Measurements from ENCODE around the gene FAM240A. TPM values are rescaled to one million over a fixed set of nuclear protein-coding genes. Genes with fewer than 3 reads are reported as not detected.

Gene FAM240A
- polyA plus RNA-seq, 6 donors from 2014 or later = not detected

DNA sequence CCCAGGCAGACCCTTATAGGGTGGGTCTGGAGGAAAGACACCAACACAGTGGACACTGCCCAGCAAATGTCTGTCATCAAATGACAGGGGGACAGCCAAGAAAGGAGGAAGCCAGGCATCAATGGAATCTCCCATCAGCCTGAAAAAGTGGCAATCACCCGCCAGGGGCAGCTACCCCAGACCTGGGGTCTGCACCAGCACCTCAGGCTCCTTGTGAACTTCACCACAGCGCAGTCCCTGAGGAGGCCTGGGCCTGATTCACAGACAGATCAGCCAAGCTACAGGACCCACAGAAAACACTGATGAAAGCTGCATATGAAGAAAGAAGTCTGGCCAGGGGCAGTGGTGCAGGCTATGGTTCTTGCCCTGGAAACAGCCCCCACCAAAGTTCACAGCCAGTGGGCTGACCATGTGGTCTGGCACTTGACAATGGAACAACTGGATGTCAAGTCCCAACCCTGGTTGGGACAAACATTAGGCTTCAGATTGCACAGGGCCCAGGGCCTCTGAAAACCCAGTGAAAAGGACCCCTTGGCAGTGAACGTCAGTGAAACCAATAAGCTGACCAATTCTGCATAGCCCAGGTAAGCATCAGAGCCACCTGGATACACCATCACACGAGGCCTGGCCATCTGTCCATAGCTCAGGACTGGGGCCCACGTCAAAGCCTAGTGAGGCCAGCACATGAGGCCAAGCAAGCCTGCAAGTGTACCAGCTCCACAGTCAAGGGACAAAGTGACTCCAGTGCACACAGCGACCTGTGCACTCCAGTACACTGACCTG, 52.1 kb downstream of the FAM240A start:
- H3K36me3 Mint-ChIP-seq = no peaks in the 10 kb centered on the region
- H3K27ac Mint-ChIP-seq = no peak overlapping the region
- H3K4me1 Mint-ChIP-seq = peaks cover 5 to 12% (median 8%) of the 10 kb centered on the region in 3 donors
- H3K4me3 Mint-ChIP-seq = no peak overlapping the region
- no peaks in the 10 kb centered on the region for H3K9me3 Mint-ChIP-seq
- H3K27me3 Mint-ChIP-seq = peaks cover 0 to 21% (median 7%) of the 10 kb centered on the region in 3 donors
- ATAC-seq (ENCODE audit: low read depth in 2 of 2) (no peak), DNase-seq (no peak)

- no peaks in the 10 kb centered on the region for H3K36me3 Mint-ChIP-seq
- peaks cover 5 to 12% (median 8%) of the 10 kb centered on the region in 3 donors for H3K4me1 Mint-ChIP-seq
- no peak for ATAC-seq (ENCODE audit: low read depth in 2 of 2)
- no peaks in the 10 kb centered on the region for H3K9me3 Mint-ChIP-seq
- DNase-seq = no peak
- H3K4me3 Mint-ChIP-seq = no peak overlapping the region
- H3K27me3 Mint-ChIP-seq = peaks cover 0 to 21% (median 7%) of the 10 kb centered on the region in 3 donors
- no peak overlapping the region for H3K27ac Mint-ChIP-seq
Measured at GRCh38 chr3:46664971-46665762, 52.8 kb downstream of the FAM240A start.

DNA sequence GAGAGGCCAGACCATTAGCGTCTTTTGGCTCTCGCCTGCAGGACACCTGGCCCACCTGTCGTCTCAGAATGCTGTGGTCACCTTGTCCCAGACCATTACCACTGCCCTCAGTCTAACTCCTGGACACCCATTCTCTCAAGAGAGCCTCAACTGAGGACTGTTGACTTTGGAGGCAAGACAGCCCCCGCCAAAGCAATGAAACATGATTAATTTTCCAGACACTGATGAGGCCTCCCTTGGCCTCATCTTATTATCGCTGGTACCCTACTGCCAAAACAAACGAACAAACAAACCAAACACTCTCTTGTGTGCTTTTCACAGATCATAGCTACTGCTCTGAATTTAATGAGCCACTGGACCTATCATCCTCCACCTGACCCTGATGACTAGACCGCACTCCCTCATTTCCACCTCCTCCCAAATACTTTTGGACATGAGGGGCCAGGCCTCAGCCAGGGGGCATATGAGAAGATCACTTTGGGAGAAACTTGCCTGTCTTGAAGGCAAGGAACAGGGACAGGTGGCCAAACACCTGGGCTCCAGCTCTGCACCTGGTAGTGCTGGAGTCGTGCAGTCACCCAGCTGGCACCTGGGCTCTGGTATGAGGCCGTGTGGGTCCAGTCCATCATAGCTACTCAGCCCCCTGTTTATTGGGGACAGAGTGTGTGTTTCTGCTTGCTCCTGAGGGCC, 53.6 kb downstream of the FAM240A start:
- H3K36me3 Mint-ChIP-seq = no peaks in the 10 kb centered on the region

DNA sequence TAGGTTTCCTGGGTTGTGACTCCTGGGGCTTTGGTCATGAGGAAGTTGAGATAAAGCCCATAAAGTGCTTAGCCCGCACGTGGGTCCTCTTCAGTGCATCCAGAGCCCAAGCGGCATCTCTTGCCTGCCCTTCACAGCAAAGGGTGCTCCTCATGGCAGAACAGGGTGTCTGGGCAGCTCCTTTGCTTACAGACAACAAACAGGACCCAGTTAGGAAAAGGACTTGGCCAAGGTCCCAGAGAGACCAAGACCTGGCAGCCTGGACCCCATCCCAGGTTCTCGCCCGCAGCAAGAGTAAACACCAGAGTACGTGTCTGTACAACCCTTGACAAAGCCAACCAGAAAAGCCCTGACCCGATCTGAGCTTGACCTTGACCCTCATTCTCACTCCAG, 54.1 kb downstream of the FAM240A start:
- no peaks in the 10 kb centered on the region for H3K9me3 Mint-ChIP-seq
- H3K4me1 Mint-ChIP-seq = peaks cover 0 to 5% (median 0%) of the 10 kb centered on the region in 3 donors
- peaks cover 0 to 21% (median 7%) of the 10 kb centered on the region in 3 donors for H3K27me3 Mint-ChIP-seq
- H3K27ac Mint-ChIP-seq = peak overlapping the region in 1 of 6 donors; percentile 59
- ATAC-seq (ENCODE audit: low read depth in 2 of 2) (no peak), DNase-seq (no peak)
- no peaks in the 10 kb centered on the region for H3K36me3 Mint-ChIP-seq
- no peak overlapping the region for H3K4me3 Mint-ChIP-seq

More for the DNA sequence above, 53.6 kb downstream of the FAM240A start:
- no peak for DNase-seq
- peaks cover 0 to 21% (median 7%) of the 10 kb centered on the region in 3 donors for H3K27me3 Mint-ChIP-seq
- no peaks in the 10 kb centered on the region for H3K9me3 Mint-ChIP-seq
- H3K4me1 Mint-ChIP-seq = peaks cover 2 to 5% (median 5%) of the 10 kb centered on the region in 3 donors
- ATAC-seq (ENCODE audit: low read depth in 2 of 2) = no peak
- H3K27ac Mint-ChIP-seq = peak overlapping the region in 1 of 6 donors; percentile 1
- H3K4me3 Mint-ChIP-seq = no peak overlapping the region

GRCh38 chr3:46667061-46667621, 54.8 kb downstream of the FAM240A start:
- Mint-ChIP-seq H3K9me3 (no peaks in the 10 kb centered on the region), H3K4me1 (peaks cover 0 to 2% (median 0%) of the 10 kb centered on the region in 3 donors), H3K27ac (no peak overlapping the region), H3K27me3 (peaks cover 0 to 16% (median 2%) of the 10 kb centered on the region in 3 donors), H3K36me3 (no peaks in the 10 kb centered on the region), H3K4me3 (no peak overlapping the region)
- no peak for DNase-seq
- no peak for ATAC-seq (ENCODE audit: low read depth in 2 of 2)

DNA sequence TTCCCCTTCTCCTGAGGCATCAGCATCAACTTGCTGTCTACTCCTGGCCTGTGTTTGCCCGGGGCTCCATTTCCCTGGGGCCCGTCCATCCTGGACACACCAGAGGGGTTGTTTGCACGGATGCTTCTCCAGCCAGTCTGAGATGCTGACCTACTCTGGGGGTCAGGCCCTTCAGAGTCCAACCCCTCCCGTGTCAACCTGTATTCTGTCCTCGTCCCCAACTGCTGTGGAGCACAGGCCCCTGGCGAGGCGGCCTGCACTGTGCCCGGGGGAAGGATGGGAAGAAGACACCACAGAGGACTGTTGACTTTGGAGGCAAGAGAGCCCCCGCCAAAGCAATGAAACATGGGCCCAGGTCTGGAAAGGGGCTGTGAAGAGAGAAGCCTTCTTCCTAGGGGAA, 55.3 kb downstream of the FAM240A start:
- DNase-seq (no peak), ATAC-seq (ENCODE audit: low read depth in 2 of 2) (no peak)
- Mint-ChIP-seq H3K36me3 (no peaks in the 10 kb centered on the region), H3K9me3 (no peaks in the 10 kb centered on the region), H3K4me1 (no peaks in the 10 kb centered on the region), H3K27ac (no peak overlapping the region), H3K4me3 (no peak overlapping the region), H3K27me3 (peaks cover 0 to 11% (median 0%) of the 10 kb centered on the region in 3 donors)

DNA sequence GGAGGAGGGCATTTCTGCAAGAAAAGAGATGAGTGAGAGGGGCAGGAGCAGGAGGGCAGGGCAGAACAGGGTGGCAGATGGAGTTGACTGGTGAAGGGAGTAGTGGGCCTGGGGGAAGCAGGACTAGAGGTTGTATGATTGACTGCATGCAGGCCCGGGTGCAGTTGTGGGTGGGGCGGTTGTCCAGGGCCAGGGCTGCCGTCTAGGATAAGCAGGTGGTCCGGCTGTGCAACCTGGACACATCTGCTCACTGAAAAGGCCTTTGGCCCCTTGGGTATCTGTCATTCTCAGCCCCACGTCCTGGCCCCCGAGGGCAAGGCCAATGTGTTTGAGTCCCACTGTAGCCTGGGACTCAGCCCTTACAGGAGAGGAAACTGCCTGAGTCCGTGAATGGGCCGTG, 55.8 kb downstream of the FAM240A start:
- peaks cover 0 to 7% (median 0%) of the 10 kb centered on the region in 3 donors for H3K27me3 Mint-ChIP-seq
- no peak overlapping the region for H3K4me3 Mint-ChIP-seq
- H3K4me1 Mint-ChIP-seq = no peaks in the 10 kb centered on the region
- no peak overlapping the region for H3K27ac Mint-ChIP-seq
- DNase-seq (no peak), ATAC-seq (ENCODE audit: low read depth in 2 of 2) (no peak)
- H3K9me3 Mint-ChIP-seq = no peaks in the 10 kb centered on the region
- no peaks in the 10 kb centered on the region for H3K36me3 Mint-ChIP-seq

GRCh38 chr3:46668591-46668990, 56.3 kb downstream of the FAM240A start:
- Mint-ChIP-seq H3K27ac (no peak overlapping the region), H3K9me3 (no peaks in the 10 kb centered on the region), H3K4me1 (no peaks in the 10 kb centered on the region), H3K36me3 (no peaks in the 10 kb centered on the region), H3K27me3 (peaks cover 0 to 6% (median 4%) of the 10 kb centered on the region in 3 donors), H3K4me3 (no peak overlapping the region)
- ATAC-seq (ENCODE audit: low read depth in 2 of 2) = no peak
- DNase-seq = no peak

DNA sequence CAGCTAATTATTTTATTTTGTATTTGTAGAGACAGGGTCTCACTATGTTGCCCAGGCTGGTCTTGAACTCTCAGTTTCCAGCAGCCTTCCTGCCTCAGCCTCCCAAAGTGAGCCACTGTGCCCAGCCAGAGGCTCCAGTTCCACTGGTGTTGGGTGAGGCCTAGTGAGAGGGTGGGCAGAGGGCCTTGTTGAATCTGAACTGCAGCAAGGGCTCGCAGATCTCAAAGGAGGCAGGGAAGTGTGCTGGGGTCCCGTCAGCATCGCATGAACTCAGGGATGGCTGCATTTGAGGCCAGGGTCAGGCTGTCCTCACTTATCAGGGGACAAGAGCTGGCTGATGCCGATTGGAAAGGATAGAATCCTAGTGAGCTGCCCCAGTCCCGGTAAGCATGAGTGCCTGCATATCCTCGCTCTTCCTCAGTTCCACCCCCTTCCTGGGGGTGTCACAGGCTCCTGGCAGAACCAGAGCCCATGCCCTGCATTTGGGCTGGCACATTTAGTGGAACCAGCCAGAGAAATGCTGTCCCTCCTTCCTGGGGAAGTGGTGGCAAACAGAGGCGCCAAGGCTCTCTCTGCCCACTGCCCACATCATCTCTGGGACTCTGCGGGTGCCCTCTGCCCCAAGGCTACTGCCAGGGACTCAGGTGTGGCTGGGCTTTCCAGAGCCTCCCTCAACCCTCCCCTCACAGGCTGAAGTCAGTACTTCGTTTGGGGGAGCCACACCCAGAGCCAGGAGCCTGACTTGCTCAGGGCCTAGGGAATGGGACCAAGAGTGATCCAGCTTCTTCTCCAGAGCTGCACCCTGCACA, 57.1 kb downstream of the FAM240A start:
- Mint-ChIP-seq H3K9me3 (no peaks in the 10 kb centered on the region), H3K36me3 (no peaks in the 10 kb centered on the region), H3K4me3 (no peak overlapping the region), H3K27me3 (peaks cover 0 to 7% (median 6%) of the 10 kb centered on the region in 3 donors), H3K27ac (no peak overlapping the region), H3K4me1 (no peaks in the 10 kb centered on the region)
- ATAC-seq (ENCODE audit: low read depth in 2 of 2) (no peak), DNase-seq (no peak)

DNA sequence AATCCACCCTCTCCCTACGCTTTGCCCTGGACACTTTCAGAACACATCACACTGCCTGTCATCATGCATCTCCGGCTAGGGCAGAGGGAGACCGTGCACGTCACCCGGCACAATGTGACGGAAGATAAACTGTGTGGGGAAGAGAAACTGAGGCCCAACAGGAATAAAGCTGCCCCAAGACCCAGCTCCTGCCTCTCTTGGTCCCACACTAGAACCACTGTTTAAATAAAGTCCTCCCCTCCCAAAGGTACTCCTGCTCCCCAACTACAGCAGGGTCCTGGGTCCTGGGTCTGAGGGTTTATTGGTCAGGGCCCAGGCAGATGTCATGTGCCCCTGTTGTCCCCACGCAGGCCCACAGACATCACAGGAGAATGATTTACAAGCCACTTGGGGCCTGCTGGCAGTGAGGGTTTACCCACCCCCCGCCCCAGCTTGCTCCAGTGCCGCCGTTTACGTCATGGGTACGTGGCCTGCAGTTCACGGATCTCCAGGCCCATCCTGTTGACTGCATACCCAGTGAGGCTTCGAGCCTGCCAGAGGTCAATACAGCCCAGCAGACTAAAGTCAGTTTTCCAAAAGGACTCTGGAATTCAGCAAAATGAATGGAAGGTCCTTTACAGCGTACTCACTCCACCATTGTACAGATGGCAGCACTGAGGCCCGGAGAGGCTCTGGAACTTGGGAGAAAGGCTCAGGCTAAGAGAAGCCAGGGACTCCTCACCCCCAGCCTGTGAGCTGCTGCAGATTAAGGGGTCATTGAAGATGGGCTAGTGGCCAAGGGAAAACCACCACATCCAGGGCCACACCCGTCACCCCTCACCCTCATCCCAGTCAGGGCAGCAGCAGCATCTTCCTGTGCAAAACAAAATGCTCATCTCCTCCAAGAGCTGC, 57.9 kb downstream of the FAM240A start:
- DNase-seq = no peak
- no peaks in the 10 kb centered on the region for H3K4me1 Mint-ChIP-seq
- H3K27me3 Mint-ChIP-seq = peaks cover 0 to 7% (median 6%) of the 10 kb centered on the region in 3 donors
- no peak overlapping the region for H3K4me3 Mint-ChIP-seq
- ATAC-seq (ENCODE audit: low read depth in 2 of 2) = no peak
- no peaks in the 10 kb centered on the region for H3K36me3 Mint-ChIP-seq
- H3K9me3 Mint-ChIP-seq = no peaks in the 10 kb centered on the region
- no peak overlapping the region for H3K27ac Mint-ChIP-seq

- H3K4me1 Mint-ChIP-seq = no peaks in the 10 kb centered on the region
- ATAC-seq (ENCODE audit: low read depth in 2 of 2) (no peak), DNase-seq (no peak)
- H3K27me3 Mint-ChIP-seq = peaks cover 0 to 7% (median 6%) of the 10 kb centered on the region in 3 donors
- no peak overlapping the region for H3K4me3 Mint-ChIP-seq
- no peaks in the 10 kb centered on the region for H3K36me3 Mint-ChIP-seq
- peak overlapping the region in 1 of 6 donors; percentile 59 for H3K27ac Mint-ChIP-seq
- H3K9me3 Mint-ChIP-seq = no peaks in the 10 kb centered on the region
Measured at GRCh38 chr3:46670891-46671427, 58.6 kb downstream of the FAM240A start.
